ENCODE data around the gene MEI1. TPM values are rescaled to one million over a fixed set of nuclear protein-coding genes. Genes with fewer than 3 reads are reported as not detected.

MEI1 gene
- total and polyA plus RNA-seq, 2 of the 4 experiments (the other 2 are of a cell fraction): 0.90 to 2.6 TPM

DNA sequence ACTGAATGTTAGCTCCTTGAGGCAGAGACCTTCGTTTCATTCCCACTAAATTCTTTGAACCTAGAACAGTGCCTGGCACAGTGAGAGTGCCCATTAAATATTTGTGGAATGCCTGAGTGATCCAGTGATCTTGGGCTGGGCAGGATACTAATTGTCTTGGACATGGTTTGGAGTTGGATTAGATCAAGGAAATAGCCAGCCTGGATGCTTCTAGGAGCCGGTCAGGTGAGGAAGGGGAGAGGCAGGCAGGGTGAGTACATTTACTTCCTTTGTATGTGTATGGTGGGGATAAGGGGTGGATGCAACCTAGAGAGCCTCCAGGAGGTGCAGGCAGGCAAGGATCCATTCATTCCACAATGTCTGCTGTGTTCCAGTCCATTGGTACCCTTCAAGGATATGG lies 137.2 kb downstream of the MEI1 start:
- dilution Hi-C loops (cut with HindIII; ENCODE audit: low sequenced_read_pairs, unreplicated experiment): no loop called here
- Histone ChIP-seq H2BK15ac (ENCODE audit: low read depth, low read length) (no peak overlapping the region), H2AK5ac (ENCODE audit: low read depth, low read length) (no peak overlapping the region), H2BK5ac (ENCODE audit: low read depth, low read length, poor library complexity, severe bottlenecking) (no peak overlapping the region), H2BK20ac (ENCODE audit: low read depth, low read length) (no peak overlapping the region), H3K36me3 (ENCODE audit: control insufficient read depth, insufficient read depth, low read length) (peaks cover 6% of the 10 kb centered on the region), H3K23ac (ENCODE audit: low read depth, low read length) (no peak overlapping the region), H3K4me2 (ENCODE audit: low read depth, low read length) (no peak overlapping the region), H3K4ac (ENCODE audit: low read depth, low read length) (no peak overlapping the region), H3K9me3 (ENCODE audit: control insufficient read depth, insufficient read depth, low read length) (no peaks in the 10 kb centered on the region), H3K9me1 (ENCODE audit: insufficient read depth, low read length) (peaks cover 11% of the 10 kb centered on the region), H2AFZ (replicated peaks; ENCODE audit: low read length, poor library complexity) (no peak overlapping the region), H3K27me3 (ENCODE audit: control insufficient read depth, insufficient read depth, low read length) (no peaks in the 10 kb centered on the region), H4K5ac (ENCODE audit: low read depth, low read length) (no peak overlapping the region), H3K27ac (ENCODE audit: insufficient read depth, low read length) (no peak overlapping the region), H2BK120ac (ENCODE audit: low read depth, low read length) (no peak overlapping the region), H3K18ac (ENCODE audit: low read depth, low read length) (no peak overlapping the region), H4K91ac (ENCODE audit: insufficient read depth, low read depth, low read length) (no peak overlapping the region), H2AK9ac (replicated peaks; ENCODE audit: low read depth, low read length, poor library complexity) (no peak overlapping the region), H3K56ac (ENCODE audit: extremely low read depth, insufficient read depth, low read length) (no peak overlapping the region), H3K79me1 (ENCODE audit: low read depth in 1 of 2, low read length in 2 of 2) (peaks cover 23 to 69% of the 10 kb centered on the region in 2 experiments; a peak in 3 of 4 replicates), H4K8ac (ENCODE audit: low read depth in 2 of 2, low read length in 2 of 2) (no peak overlapping the region), H3K9ac (ENCODE audit: low read depth, low read length) (no peak overlapping the region), H4K20me1 (ENCODE audit: insufficient read depth, low read length) (peaks cover 37% of the 10 kb centered on the region), H3K14ac (replicated peaks; ENCODE audit: low read depth, low read length) (no peak overlapping the region), H3K4me3 (ENCODE audit: insufficient read depth, low read depth, low read length) (no peak overlapping the region), H3K4me1 (ENCODE audit: control insufficient read depth, insufficient read depth, low read length) (no peaks in the 10 kb centered on the region)
- TF ChIP-seq BHLHE40 (IDR thresholded peaks at IDR 0.05; ENCODE audit: low read depth, low read length) (no peak), NFE2L2 (IDR thresholded peaks at IDR 0.05; ENCODE audit: low read depth, low read length) (no peak), POLR2A (IDR thresholded peaks at IDR 0.05; ENCODE audit: low read depth, low read length) (no peak), RCOR1 (IDR thresholded peaks at IDR 0.05; ENCODE audit: insufficient replicate concordance, low read length) (no peak), RAD21 (IDR thresholded peaks at IDR 0.05; ENCODE audit: low read length) (no peak), SMC3 (IDR thresholded peaks at IDR 0.05; ENCODE audit: low read depth, low read length) (no peak), MAZ (IDR thresholded peaks at IDR 0.05; ENCODE audit: borderline replicate concordance, low read depth, low read length) (no peak), FOS (IDR thresholded peaks at IDR 0.05; ENCODE audit: low read depth, low read length) (no peak), MAFK (IDR thresholded peaks at IDR 0.05; ENCODE audit: low read depth, low read length) (no peak), CHD1 (IDR thresholded peaks at IDR 0.05; ENCODE audit: low read depth, low read length) (no peak), CEBPB (IDR thresholded peaks at IDR 0.05; ENCODE audit: low read depth, low read length) (no peak), RFX5 (IDR thresholded peaks at IDR 0.05; ENCODE audit: low read depth, low read length) (no peak), MXI1 (IDR thresholded peaks at IDR 0.05; ENCODE audit: borderline replicate concordance, low read depth, low read length) (no peak)
- TF ChIP-seq, protein P1, sequence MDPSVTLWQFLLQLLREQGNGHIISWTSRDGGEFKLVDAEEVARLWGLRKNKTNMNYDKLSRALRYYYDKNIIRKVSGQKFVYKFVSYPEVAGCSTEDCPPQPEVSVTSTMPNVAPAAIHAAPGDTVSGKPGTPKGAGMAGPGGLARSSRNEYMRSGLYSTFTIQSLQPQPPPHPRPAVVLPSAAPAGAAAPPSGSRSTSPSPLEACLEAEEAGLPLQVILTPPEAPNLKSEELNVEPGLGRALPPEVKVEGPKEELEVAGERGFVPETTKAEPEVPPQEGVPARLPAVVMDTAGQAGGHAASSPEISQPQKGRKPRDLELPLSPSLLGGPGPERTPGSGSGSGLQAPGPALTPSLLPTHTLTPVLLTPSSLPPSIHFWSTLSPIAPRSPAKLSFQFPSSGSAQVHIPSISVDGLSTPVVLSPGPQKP (IDR thresholded peaks at IDR 0.05; ENCODE audit: borderline replicate concordance, low read depth, low read length): no peak
- TF ChIP-seq, protein P2, sequence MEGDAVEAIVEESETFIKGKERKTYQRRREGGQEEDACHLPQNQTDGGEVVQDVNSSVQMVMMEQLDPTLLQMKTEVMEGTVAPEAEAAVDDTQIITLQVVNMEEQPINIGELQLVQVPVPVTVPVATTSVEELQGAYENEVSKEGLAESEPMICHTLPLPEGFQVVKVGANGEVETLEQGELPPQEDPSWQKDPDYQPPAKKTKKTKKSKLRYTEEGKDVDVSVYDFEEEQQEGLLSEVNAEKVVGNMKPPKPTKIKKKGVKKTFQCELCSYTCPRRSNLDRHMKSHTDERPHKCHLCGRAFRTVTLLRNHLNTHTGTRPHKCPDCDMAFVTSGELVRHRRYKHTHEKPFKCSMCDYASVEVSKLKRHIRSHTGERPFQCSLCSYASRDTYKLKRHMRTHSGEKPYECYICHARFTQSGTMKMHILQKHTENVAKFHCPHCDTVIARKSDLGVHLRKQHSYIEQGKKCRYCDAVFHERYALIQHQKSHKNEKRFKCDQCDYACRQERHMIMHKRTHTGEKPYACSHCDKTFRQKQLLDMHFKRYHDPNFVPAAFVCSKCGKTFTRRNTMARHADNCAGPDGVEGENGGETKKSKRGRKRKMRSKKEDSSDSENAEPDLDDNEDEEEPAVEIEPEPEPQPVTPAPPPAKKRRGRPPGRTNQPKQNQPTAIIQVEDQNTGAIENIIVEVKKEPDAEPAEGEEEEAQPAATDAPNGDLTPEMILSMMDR (conservative IDR thresholded peaks at IDR 0.05; ENCODE audit: low read depth, low read length): no peak
- TF ChIP-seq, protein P3, sequence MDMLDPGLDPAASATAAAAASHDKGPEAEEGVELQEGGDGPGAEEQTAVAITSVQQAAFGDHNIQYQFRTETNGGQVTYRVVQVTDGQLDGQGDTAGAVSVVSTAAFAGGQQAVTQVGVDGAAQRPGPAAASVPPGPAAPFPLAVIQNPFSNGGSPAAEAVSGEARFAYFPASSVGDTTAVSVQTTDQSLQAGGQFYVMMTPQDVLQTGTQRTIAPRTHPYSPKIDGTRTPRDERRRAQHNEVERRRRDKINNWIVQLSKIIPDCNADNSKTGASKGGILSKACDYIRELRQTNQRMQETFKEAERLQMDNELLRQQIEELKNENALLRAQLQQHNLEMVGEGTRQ (IDR thresholded peaks at IDR 0.05; ENCODE audit: low read depth, low read length): no peak
- intact Hi-C loops (cut with micrococcal nuclease): no loop called here
- POLR2A ChIA-PET (ENCODE audit: unreplicated experiment): no interaction called here
- DNase-seq (no peak), ATAC-seq (ENCODE audit: low read depth) (no peak)
- no CpG with 5 or more reads among the region's 2 CpGs for WGBS, 2 experiments (ENCODE audit: extremely low coverage in 2 of 2, insufficient read length in 1 of 2)
- in situ Hi-C loops (cut with MboI; ENCODE audit: low sequenced_read_pairs): no loop called here
- BruUV-seq (replicated peaks): no TSS peak
- CTCF ChIA-PET: no interaction called here
